Hepatic stellate cell (primary cell): Measurements from ENCODE around the gene CENPT.

Experiments
- DNase-seq: peaks from one replicate; pipeline ENCODE4 v3.0.0; 2011; ENCODE audit warnings: low spot score

Gene CENPT

GRCh38 chr16:67806428-67807147 lies 40.9 kb downstream of the CENPT start, which contains the start of the genes RANBP10 and TSNAXIP1:
Gene RANBP10 (minus strand): TSS chr16:67806560. CDS start chr16:67806536, 24 bp downstream.
Gene TSNAXIP1 (plus strand): TSS chr16:67806889. CDS start chr16:67807150, 261 bp downstream.
- DNase-seq, result peak; percentile 96

GRCh38 chr16:67805718-67806427 lies 41.6 kb downstream of the CENPT start:
- no peak for DNase-seq

GRCh38 chr16:67804853-67805542 lies 42.5 kb downstream of the CENPT start:
- no peak for DNase-seq

GRCh38 chr16:67803894-67804293 lies 43.6 kb downstream of the CENPT start:
- no peak for DNase-seq

GRCh38 chr16:67801883-67802282 lies 45.6 kb downstream of the CENPT start:
- no peak for DNase-seq

GRCh38 chr16:67801241-67801640 lies 46.3 kb downstream of the CENPT start:
- DNase-seq, result no peak

- peak; percentile 32 for DNase-seq
Measured at GRCh38 chr16:67800338-67800926, 47.1 kb downstream of the CENPT start.

- DNase-seq, result no peak
Measured at GRCh38 chr16:67796099-67796718, 51.3 kb downstream of the CENPT start.

GRCh38 chr16:67790071-67790470 lies 57.4 kb downstream of the CENPT start:
- DNase-seq, result no peak

GRCh38 chr16:67786491-67786890 lies 61.0 kb downstream of the CENPT start:
- DNase-seq, result no peak

GRCh38 chr16:67783353-67783725 lies 64.2 kb downstream of the CENPT start:
- no peak for DNase-seq

- DNase-seq, result no peak
Measured at GRCh38 chr16:67782567-67783352, 64.7 kb downstream of the CENPT start.

- no peak for DNase-seq
Measured at GRCh38 chr16:67781565-67781921, 66.0 kb downstream of the CENPT start.

- DNase-seq, result no peak
Measured at GRCh38 chr16:67780847-67781564, 66.5 kb downstream of the CENPT start.

GRCh38 chr16:67779256-67780014 lies 68.1 kb downstream of the CENPT start:
- DNase-seq, result no peak
